IMR-90 (cell line): ENCODE results near the gene AGPAT1. TPM values are rescaled to one million over a fixed set of nuclear protein-coding genes. Genes with fewer than 3 reads are reported as not detected.
A peak's percentile ranks its signal among the peaks of the same experiment; 100 is the strongest.

Experiments used
- ATAC-seq: fragments of 200-7000 bp; cut with Tn5 transposase; 2 replicates; pipeline ENCODE4 v1.9.1; 2020; ENCODE audit warnings: low read depth, mild to moderate bottlenecking, moderate library complexity
- BruUV-seq: library from RNA; stranded (reverse); fragments of 400-500 nt; replicated peaks from 2 replicates; lab custom pipeline; 2021; lab: Mats Ljungman, UMichigan
- CTCF ChIA-PET: fragments of 300-600 bp; formaldehyde crosslinking; extraction: SDS; loops from one replicate; lab custom pipeline; 2021; ENCODE audit warnings: antibody characterized with exemption; lab: Yijun Ruan, JAX
- POLR2A ChIA-PET: fragments of 300-600 bp; sonication (Branson Sonifier 250); formaldehyde crosslinking; loops from one replicate; lab custom pipeline; 2022; ENCODE audit warnings: antibody characterized with exemption; ENCODE audit not compliant: unreplicated experiment; lab: Charles Lee
- DNase-seq: peaks from one replicate; pipeline ENCODE4 v3.0.0; 2013
- H2AFZ ChIP-seq: replicated peaks from 2 replicates; pipeline ENCODE3; 2013; ENCODE audit warnings: low read length, mild to moderate bottlenecking; ENCODE audit not compliant: poor library complexity
- H2AK5ac ChIP-seq: 2 replicates; pipeline ENCODE4 v1.6.1; 2013; ENCODE audit warnings: low read depth, low read length, inconsistent platforms
- H2AK9ac ChIP-seq: replicated peaks from 2 replicates; pipeline ENCODE3; 2013; ENCODE audit warnings: mild to moderate bottlenecking, low read depth, low read length, moderate library complexity; ENCODE audit not compliant: poor library complexity
- H2BK120ac ChIP-seq: 2 replicates; pipeline ENCODE4 v1.6.1; 2013; ENCODE audit warnings: low read depth, low read length, inconsistent platforms
- H2BK15ac ChIP-seq: 3 replicates; pipeline ENCODE4 v1.6.1; 2013; ENCODE audit warnings: low read depth, low read length, inconsistent platforms
- H2BK20ac ChIP-seq: 2 replicates; pipeline ENCODE4 v1.6.1; 2013; ENCODE audit warnings: low read depth, mild to moderate bottlenecking, inconsistent platforms, low read length, moderate library complexity
- H2BK5ac ChIP-seq: 2 replicates; pipeline ENCODE4 v1.6.1; 2013; ENCODE audit warnings: mild to moderate bottlenecking, low read depth, low read length, inconsistent platforms; ENCODE audit not compliant: poor library complexity, severe bottlenecking
- H3K14ac ChIP-seq: replicated peaks from 2 replicates; pipeline ENCODE4 v1.6.1; 2013; ENCODE audit warnings: low read depth, low read length, inconsistent platforms
- H3K18ac ChIP-seq: 2 replicates; pipeline ENCODE4 v1.6.1; 2013; ENCODE audit warnings: low read depth, low read length, control low read depth
- H3K23ac ChIP-seq: 2 replicates; pipeline ENCODE4 v1.6.1; 2013; ENCODE audit warnings: low read depth, low read length, inconsistent platforms
- H3K27ac ChIP-seq: 2 replicates; pipeline ENCODE4 v1.5.1; 2013; ENCODE audit warnings: mild to moderate bottlenecking, control low read depth, low read length; ENCODE audit not compliant: insufficient read depth
- H3K27me3 ChIP-seq: 2 replicates; pipeline ENCODE4 v1.6.1; 2013; ENCODE audit warnings: low read length; ENCODE audit not compliant: control insufficient read depth, insufficient read depth
- H3K36me3 ChIP-seq: 2 replicates; pipeline ENCODE4 v1.6.1; 2013; ENCODE audit warnings: low read length, mixed read lengths; ENCODE audit not compliant: control insufficient read depth, insufficient read depth
- H3K4ac ChIP-seq: 2 replicates; pipeline ENCODE4 v1.6.1; 2013; ENCODE audit warnings: low read depth, low read length, inconsistent platforms
- H3K4me1 ChIP-seq: 2 replicates; pipeline ENCODE4 v1.6.1; 2013; ENCODE audit warnings: low read length, mixed read lengths; ENCODE audit not compliant: control insufficient read depth, insufficient read depth
- H3K4me2 ChIP-seq: 2 replicates; pipeline ENCODE4 v1.6.1; 2013; ENCODE audit warnings: low read depth, mild to moderate bottlenecking, control low read depth, low read length, moderate library complexity
- H3K4me3 ChIP-seq: 2 replicates; pipeline ENCODE4 v1.5.1; 2013; ENCODE audit warnings: low read depth, mild to moderate bottlenecking, control low read depth, low read length, moderate library complexity; ENCODE audit not compliant: insufficient read depth
- H3K56ac ChIP-seq: 2 replicates; pipeline ENCODE4 v1.6.1; 2013; ENCODE audit warnings: low read length, inconsistent platforms; ENCODE audit not compliant: insufficient read depth; ENCODE audit errors: extremely low read depth
- H3K79me1 ChIP-seq, 2 experiments: 2 replicates each; pipeline ENCODE4 v1.6.1; 2013; ENCODE audit warnings: low read length in 2 of 2, inconsistent platforms in 1 of 2, low read depth in 1 of 2
- H3K9ac ChIP-seq: 2 replicates; pipeline ENCODE4 v1.6.1; 2013; ENCODE audit warnings: low read depth, low read length, control low read depth
- H3K9me1 ChIP-seq: 2 replicates; pipeline ENCODE4 v1.6.1; 2013; ENCODE audit warnings: low read length, inconsistent platforms; ENCODE audit not compliant: insufficient read depth
- H3K9me3 ChIP-seq: 2 replicates; pipeline ENCODE4 v1.6.1; 2013; ENCODE audit warnings: low read length; ENCODE audit not compliant: control insufficient read depth, insufficient read depth
- H4K20me1 ChIP-seq: 2 replicates; pipeline ENCODE4 v1.6.1; 2013; ENCODE audit warnings: low read length, inconsistent platforms; ENCODE audit not compliant: insufficient read depth
- H4K5ac ChIP-seq: 2 replicates; pipeline ENCODE4 v1.6.1; 2013; ENCODE audit warnings: mild to moderate bottlenecking, low read depth, low read length, control low read depth
- H4K8ac ChIP-seq, 2 experiments: 2 replicates each; pipeline ENCODE4 v1.6.1; 2013; ENCODE audit warnings: low read depth in 2 of 2, low read length in 2 of 2, control low read depth in 1 of 2, inconsistent platforms in 1 of 2
- H4K91ac ChIP-seq: 2 replicates; pipeline ENCODE4 v1.6.1; 2013; ENCODE audit warnings: low read depth, low read length, inconsistent platforms; ENCODE audit not compliant: insufficient read depth
- CTCF ChIP-seq: conservative IDR thresholded peaks from 2 replicates; pipeline ENCODE4 v1.5.1; 2012; ENCODE audit warnings: mild to moderate bottlenecking, low read depth, low read length, improper control_type of control experiment
- FOS ChIP-seq: fragments of 150-350 bp; IDR thresholded peaks from 2 replicates; pipeline ENCODE4 v1.6.1; 2016; ENCODE audit warnings: low read depth, low read length
- MAZ ChIP-seq: IDR thresholded peaks from 2 replicates; pipeline ENCODE4 v1.6.1; 2012; ENCODE audit warnings: low read depth, mild to moderate bottlenecking, low read length, improper control_type of control experiment, moderate library complexity, borderline replicate concordance
- POLR2A ChIP-seq: IDR thresholded peaks from 2 replicates; pipeline ENCODE4 v1.6.1; 2012; ENCODE audit warnings: mild to moderate bottlenecking, low read depth, low read length
- RAD21 ChIP-seq: IDR thresholded peaks from 2 replicates; pipeline ENCODE4 v1.6.1; 2012; ENCODE audit warnings: low read length, improper control_type of control experiment
- RCOR1 ChIP-seq: IDR thresholded peaks from 2 replicates; pipeline ENCODE4 v1.6.1; 2012; ENCODE audit warnings: mild to moderate bottlenecking, low read length, improper control_type of control experiment; ENCODE audit not compliant: insufficient replicate concordance
- RFX5 ChIP-seq: IDR thresholded peaks from 2 replicates; pipeline ENCODE4 v1.8.0; 2012; ENCODE audit warnings: low read depth, mild to moderate bottlenecking, low read length, moderate library complexity
- SMC3 ChIP-seq: fragments of 150-350 bp; IDR thresholded peaks from 2 replicates; pipeline ENCODE4 v1.6.1; 2016; ENCODE audit warnings: low read depth, mild to moderate bottlenecking, antibody characterized with exemption, low read length, moderate library complexity
- WGBS, 2 experiments: methylation state at CpG; one replicate each; pipeline versions ENCODE4 v1.1.5 to v1.1.7; 2013; ENCODE audit warnings: missing lambda C conversion rate in 2 of 2; ENCODE audit not compliant: insufficient read length in 1 of 2; ENCODE audit errors: extremely low coverage in 2 of 2; 5-methylcytosine and 5-hydroxymethylcytosine counted together
- dilution Hi-C: fragments of 300-500 bp; cut with HindIII; formaldehyde crosslinking; loops from one replicate; pipeline ENCODE4 v1.14.3; 2018; ENCODE audit warnings: low sequenced_read_pairs; ENCODE audit not compliant: unreplicated experiment
- in situ Hi-C: fragments of 300-500 bp; cut with MboI; formaldehyde crosslinking; loops from 3 replicates; pipeline ENCODE4 v1.14.3; 2019; ENCODE audit warnings: low sequenced_read_pairs, inconsistent platforms, mixed read lengths
- intact Hi-C: fragments of 100-400 bp; cut with micrococcal nuclease; formaldehyde crosslinking; loops from 2 replicates; pipeline ENCODE4 v1.10.0; 2022
- polyA plus RNA-seq, 3 experiments: library from polyadenylated mRNA; depleted of rRNA; stranded (reverse); fragments of >200 nt; gene quantifications; 2 replicates each; pipeline ENCODE4 v1.2.3, GENCODE V29; 2012; ENCODE audit warnings: low replicate concordance in 1 of 3
- total RNA-seq: library from RNA; depleted of rRNA; stranded (reverse); fragments of >200 nt; gene quantifications from 2 replicates; pipeline ENCODE4 v1.2.3, GENCODE V29; 2012

The AGPAT1 gene
- total and polyA plus RNA-seq, 2 of the 4 experiments (the other 2 are of a cell fraction): 27.2 to 116 TPM

DNA sequence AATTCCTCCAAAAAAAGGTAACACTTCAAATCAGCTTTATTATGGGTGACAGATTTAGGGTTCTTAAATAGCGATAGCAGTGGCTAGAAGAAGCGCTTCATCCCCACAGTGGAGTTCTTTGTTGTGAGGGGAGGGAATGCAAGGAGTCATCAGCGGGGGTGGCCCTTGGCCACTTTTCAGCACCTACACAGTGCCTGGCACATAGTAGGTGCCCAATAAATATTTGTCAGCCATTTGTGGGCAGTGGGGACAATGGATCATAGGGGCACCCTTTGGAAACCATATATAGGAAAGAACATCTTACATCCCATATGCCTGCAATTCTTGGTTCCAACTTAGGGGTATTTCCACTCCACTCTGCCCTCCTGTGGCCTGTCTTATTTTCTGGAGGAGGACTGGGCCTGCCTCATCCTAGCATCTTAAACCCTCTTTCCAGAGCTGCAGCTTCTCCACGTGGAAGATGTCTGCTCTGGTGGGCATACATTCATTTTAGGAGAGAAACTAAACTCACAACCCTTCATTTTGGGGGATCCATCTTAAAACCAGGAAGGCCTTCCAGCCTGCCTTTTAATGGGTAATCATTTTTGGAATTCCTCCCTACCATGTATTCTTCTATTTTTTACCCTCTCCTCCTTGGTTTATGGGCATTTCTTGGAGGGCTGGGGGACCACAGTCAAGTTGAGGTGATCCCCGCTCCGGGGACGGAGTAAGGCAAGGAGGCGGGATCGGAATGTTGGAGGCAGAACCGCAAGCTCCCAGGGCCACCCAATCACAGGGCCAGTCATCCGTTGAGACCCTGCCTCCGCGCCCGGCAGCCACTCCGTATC is 19.2 kb upstream of the AGPAT1 start:
- no TSS peak for BruUV-seq
- peaks cover 15% of the 10 kb centered on the region for H3K4me1 ChIP-seq
- H4K91ac ChIP-seq: peak overlapping the region; percentile 60
- CTCF ChIA-PET: interaction anchor here (0.8 to 1.1 kb wide), 3 partner anchors 46 to 674 kb away, joined by 4 to 6 read pairs (median 4); no protein-coding TSS in a partner anchor
- peak overlapping the region; percentile 74 for H3K23ac ChIP-seq
- peak overlapping the region; percentile 45; the same call in 1 of the 2 replicates for H2BK120ac ChIP-seq
- no CpG with 5 or more reads among the region's 15 CpGs for WGBS, 2 experiments
- H4K8ac ChIP-seq: peak overlapping the region; percentile 78 to 92
- peak overlapping the region; percentile 83 for H4K5ac ChIP-seq
- H2BK15ac ChIP-seq: peak overlapping the region; percentile 16; the same call in 1 of the 3 replicates
- H3K14ac ChIP-seq: peak overlapping the region; percentile 86
- peak overlapping the region; percentile 90 for H3K4me2 ChIP-seq
- H3K27ac ChIP-seq: peak overlapping the region; percentile 78
- peak; percentile 12 for ATAC-seq
- H3K79me1 ChIP-seq: peaks cover 18 to 45% of the 10 kb centered on the region in 2 experiments
- dilution Hi-C loops: no loop called here
- POLR2A ChIA-PET: interaction anchor here (0.5 to 1.2 kb wide), 5 partner anchors 9 to 777 kb away, joined by 4 to 15 read pairs (median 5); no protein-coding TSS in a partner anchor
- no peaks in the 10 kb centered on the region for H3K9me3 ChIP-seq
- no peaks in the 10 kb centered on the region for H4K20me1 ChIP-seq
- intact Hi-C loops: loop anchor here (1.0 kb wide), 3 partner anchors 41 to 76 kb away; partner anchors contain the start of genes FKBPL and PPT2
- peak overlapping the region; percentile 73 for H3K9ac ChIP-seq
- TF ChIP-seq RFX5 (no peak), CTCF (peak; percentile 62), RAD21 (peak; percentile 58), POLR2A (no peak), RCOR1 (no peak), MAZ (no peak), SMC3 (peak; percentile 58; the same call in 1 of the 2 replicates), FOS (no peak)
- H2BK20ac ChIP-seq: no peak overlapping the region
- peak overlapping the region; percentile 84 for H2BK5ac ChIP-seq
- peak overlapping the region; percentile 32 for H3K18ac ChIP-seq
- peak overlapping the region; percentile 98 for H2AFZ ChIP-seq
- H3K4me3 ChIP-seq: peak overlapping the region; percentile 35
- H3K9me1 ChIP-seq: peaks cover 25% of the 10 kb centered on the region
- H3K27me3 ChIP-seq: no peaks in the 10 kb centered on the region
- H3K4ac ChIP-seq: peak overlapping the region; percentile 94
- H3K56ac ChIP-seq: peak overlapping the region; percentile 91
- H3K36me3 ChIP-seq: no peaks in the 10 kb centered on the region
- H2AK5ac ChIP-seq: peak overlapping the region; percentile 76
- peak; percentile 62 for DNase-seq
- H2AK9ac ChIP-seq: peak overlapping the region; percentile 88
- in situ Hi-C loops: loop anchor here (5.0 to 25.0 kb wide), 2 partner anchors 78 to 767 kb away; partner anchors contain the start of genes BRD2 and HLA-DMA
